COR-L47 (cell line): ENCODE measurements around the gene KCNN3.

Source experiments
- DNase-seq: peaks from one replicate; lab custom pipeline; 2025; lab: John Stamatoyannopoulos, UW

KCNN3 gene

DNA sequence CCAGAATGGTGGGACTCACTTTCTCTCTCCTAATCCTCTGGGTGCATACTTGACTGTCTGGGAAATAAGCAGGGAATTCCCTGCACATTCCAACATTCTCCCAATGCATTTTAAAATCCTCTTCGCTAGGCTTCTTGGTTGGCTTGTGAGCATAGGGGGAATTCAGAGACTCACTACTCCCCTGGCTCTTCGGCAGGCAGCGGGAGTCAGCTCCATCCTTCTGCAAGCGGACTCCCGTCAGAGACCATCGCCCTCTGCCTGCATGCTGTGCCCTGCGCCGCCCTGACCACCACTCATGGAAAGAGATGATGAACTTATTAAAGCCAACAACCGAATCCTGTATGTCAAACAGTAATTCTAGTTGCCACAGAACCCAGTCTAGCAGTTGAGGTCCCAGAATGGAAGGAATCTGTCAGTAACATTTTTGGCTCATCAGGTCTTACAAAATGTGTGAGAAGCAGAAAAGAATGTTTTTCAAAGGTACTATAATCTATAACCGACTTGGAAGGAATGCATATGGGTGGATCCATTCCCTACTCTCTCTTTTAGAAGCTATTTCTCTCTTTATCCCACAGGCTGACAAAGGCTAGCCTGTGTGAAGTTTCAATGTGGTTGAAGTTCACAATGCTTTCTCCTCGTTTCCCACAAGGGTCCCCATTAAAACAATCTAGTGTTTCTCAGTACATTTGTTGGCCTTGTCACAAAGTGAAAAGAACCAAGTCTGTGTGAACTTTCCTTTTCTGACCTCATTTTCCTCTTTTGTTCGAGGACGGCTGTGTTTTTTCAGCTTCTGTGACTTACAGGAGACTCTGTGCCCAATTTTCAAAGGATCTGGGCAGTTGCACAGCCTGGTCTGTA is 143.0 kb downstream of the KCNN3 start:
- DNase-seq: no peak

DNA sequence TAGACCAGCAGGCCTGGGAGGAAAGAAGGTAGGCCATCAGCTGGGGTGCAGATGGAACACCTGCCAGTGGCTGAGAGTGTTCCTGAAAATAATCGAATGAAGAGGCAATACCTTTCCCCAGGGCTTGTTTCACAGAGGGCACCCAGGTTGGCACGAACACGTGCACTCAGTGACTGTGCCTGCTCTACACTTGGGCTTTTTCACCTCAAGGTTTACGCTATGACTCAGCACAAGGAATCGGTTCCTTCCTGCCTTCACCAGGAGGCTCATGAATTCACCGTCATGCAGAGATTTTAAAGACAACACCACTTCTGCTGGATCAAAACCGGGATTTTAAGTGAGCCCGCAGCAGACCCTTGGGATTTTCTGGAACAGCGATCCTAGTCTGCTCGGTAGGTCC is 143.6 kb downstream of the KCNN3 start:
- no peak for DNase-seq

DNA sequence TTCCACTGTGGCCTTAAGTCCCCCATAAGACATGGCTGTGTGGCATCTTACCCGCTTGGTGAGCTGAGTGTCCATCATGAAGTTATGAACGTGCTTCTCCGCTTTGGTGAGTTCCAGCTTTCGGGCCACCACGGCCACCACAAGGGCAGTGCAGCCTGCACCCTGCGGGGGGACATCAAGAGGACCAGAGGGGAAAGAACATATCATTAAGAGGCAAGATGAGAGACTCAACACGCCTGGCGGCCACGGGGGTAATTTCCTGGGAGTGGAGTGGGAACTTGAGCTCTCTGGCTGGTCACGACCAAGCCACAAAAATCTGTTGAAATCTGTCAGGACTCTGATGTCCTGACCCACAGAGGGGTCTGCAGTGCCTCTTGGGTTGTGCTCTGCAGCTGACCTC is 144.2 kb downstream of the KCNN3 start:
- no peak for DNase-seq

DNA sequence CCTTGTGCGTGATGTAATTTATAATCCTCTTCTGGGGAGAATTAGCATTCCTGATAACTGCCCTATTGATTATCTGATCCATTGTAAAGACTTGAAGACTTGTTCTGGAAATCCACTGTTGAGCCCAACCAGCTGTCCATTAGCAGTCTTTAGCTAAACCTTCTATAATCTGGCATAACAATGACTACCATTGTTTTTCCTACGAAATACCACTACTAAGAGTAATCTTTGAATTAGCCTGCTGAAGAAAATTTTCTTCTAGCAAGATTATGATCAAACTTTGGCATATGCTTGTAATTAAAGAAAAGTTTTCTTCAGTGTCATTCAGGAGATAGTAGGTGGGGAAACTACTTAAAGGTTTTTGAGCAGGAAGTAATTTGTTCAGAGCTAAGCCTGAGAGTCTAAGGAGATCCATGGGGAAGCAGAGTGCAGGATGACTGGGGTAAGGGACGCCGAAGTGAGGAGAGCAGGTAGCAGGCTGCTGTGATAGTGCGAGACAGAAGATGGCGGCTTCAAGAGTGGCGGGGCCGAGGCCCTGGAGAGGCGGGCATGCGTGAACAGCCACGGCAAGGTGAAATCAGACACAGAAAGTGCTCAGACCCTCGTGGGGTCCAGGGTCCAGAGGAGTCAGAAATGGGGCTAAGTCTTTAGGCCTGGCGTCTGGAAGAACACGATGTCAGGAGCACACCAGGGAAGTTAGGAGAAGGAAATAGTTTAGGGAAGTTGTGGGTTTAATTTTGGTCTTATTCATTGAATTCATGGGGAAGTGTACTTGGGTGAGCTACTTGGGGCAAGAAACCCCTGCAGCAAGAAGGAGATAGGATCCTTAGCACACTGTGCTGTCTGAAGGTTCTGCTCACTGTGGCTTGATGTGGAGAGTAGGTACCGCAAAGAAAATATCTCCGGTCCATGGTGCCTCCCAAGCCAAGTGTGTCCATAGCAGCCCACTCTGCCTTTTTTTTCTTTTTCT is 149.5 kb downstream of the KCNN3 start:
- no peak for DNase-seq

DNA sequence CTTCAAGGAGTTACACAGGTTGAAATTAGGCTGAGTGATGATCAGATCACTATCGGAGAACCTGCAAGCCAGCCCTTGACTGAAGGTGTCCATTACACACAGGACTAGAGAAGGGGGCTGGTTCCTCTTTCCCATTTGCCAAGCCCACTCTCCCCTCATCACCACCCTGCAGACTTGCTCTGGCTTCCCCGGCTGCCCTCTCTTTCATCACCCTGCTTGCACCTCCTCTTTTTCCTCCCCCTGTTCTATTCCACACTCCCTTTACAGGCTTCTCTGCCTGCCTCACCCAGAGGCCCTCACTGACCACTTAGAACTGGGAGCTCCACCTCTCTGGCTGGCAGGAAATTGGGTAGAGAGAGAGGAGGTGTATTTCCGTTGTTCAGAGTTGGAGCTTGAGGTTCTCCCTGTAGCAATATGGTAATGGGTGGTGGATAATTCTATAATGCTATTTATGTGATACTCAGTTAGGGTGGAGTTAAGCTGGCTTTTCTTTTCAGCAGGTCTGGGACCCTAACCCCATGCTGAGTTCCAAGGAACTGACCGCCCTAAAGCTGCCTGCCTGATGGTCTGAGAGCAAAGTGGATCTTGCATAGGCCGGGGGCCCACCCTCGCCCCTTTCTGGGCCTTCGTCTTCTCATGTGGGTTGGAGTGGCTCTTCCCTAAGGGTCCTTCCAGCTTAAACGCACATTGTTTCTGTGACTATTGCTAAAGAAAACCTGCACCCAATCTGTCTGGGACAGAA is 150.3 kb downstream of the KCNN3 start:
- no peak for DNase-seq

DNA sequence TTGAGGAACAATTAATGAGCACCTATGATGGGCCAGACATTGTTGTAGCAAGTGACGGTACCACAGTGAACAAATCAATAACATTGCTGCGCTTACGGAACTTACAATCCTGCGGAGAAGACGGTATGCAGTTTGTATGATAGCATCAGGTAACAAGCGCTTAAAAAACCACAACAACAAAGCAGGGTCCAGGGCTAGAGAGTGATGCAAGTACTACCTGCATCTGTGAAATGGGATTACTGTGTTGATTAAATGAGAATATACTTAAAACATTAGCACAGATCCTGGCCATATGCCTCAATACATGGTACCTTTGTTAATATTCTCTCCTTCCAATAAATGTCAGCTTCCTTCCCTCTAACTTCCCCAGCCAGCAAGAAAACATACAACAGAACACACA is 151.5 kb downstream of the KCNN3 start:
- DNase-seq: no peak

DNA sequence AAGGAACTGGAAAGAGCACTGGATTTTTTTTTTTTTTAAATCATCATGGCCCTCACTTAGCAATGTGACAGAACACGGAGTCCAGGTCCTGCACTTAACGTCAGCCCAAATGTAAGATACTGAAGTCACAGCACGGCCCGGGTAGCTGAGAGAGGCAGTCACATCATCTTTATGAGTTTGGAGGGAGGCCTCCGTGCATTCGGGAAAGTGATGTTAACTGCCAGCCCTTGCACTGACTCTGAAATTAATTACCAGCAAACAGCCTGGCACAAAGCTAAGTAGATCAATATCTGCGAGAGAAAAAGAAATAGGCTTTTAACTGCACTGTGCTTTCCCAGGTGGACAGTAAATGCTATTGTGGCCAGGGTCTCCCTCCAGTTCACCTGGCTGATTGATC is 152.6 kb downstream of the KCNN3 start:
- no peak for DNase-seq

DNA sequence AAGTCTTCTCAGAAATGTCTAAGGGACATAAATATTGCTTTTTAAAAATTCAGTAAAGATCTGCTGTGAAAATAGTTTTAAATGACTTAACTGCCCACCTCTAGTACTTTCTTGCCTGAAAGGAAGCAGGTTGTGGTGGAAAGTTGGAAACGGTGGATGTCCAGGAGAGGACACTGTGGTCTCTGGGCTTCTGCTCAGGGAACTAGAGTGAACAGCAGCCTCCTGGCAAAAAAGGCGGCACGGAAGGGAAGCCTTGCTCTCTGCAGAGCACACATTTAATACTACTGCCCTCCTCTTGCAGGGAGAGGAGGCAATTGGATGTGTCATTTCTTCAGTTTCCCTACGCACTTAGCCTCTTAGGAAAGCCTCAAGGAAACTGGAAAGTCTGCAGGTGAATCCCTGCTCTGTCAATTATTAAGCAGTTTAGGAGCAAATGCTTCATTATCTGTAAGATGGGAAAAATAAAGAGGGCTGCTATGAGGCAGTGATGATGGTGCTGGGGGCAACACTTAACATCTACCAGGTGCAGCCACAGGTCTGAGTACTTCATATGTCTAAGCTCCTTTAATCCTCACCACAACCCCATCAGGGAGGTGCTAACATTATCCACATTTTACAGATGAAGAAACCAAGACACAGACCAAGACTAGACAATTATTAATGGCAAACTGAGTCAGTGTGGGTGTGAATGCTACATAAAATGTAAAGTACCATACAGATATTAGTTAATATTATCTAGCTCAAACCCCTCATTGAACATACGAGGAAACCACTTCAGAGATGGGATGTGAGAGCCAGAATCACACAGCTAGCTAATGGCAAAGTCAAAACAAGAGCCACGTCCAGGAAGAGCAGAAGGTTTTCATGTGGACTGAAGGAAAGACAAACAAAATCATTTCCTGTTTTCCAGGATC is 153.2 kb downstream of the KCNN3 start:
- DNase-seq: no peak

DNA sequence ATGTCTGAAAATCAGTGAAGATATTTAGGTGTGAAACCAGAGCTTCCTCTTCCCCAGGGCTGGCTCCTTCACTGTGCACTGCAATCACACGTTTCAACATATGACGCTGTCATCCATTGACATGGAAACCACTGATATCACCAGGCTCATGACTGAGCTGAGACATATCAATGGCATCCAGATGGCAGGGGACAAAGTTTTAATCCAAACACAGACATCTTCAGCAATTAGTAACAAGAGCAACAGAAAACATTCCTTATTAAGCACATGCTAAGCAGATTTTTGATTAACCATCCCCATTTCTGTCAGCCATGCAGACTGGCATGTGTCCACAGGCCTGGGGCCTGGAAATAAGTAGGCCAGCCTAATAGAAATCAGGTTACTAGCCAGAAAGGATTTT is 154.1 kb downstream of the KCNN3 start:
- DNase-seq: no peak

DNA sequence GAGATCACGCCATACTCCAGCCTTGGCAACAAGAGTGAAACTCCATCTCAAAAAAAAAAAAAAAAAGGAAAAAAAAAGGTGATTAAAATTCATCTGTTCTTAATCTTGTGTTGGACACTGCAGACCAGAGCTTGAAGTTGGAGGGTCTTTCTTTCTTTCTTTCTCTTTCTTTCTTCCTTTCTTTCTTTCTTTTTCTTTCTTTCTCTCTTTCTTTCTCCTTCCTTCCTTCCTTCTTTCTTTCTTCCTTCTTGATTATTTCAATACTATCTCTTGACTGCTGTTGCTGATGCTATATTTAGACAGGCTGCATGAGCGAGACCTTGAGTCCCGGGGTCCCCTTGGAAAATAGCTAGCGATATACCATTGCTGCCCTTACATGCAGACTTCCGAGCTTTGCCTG is 154.7 kb downstream of the KCNN3 start:
- no peak for DNase-seq

DNA sequence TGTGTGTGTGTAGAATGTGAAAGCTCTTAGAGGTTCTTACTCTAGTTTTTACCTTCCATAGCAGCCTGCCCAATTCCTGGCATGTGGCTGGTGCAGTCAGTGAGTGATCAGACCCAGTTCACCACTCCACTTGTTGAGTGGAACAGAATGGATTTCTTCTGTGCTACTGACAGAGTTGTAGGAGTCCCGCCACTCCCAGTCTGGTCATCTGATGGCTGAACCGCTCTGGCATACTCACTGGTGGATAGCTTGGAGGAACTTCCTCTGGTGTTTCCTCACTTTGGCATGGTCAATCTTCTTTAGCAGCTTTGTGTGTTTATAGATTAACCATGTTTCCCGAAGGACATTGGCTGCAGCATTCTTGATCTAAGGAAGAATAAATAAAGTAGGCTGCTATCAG is 155.4 kb downstream of the KCNN3 start:
- no peak for DNase-seq

DNA sequence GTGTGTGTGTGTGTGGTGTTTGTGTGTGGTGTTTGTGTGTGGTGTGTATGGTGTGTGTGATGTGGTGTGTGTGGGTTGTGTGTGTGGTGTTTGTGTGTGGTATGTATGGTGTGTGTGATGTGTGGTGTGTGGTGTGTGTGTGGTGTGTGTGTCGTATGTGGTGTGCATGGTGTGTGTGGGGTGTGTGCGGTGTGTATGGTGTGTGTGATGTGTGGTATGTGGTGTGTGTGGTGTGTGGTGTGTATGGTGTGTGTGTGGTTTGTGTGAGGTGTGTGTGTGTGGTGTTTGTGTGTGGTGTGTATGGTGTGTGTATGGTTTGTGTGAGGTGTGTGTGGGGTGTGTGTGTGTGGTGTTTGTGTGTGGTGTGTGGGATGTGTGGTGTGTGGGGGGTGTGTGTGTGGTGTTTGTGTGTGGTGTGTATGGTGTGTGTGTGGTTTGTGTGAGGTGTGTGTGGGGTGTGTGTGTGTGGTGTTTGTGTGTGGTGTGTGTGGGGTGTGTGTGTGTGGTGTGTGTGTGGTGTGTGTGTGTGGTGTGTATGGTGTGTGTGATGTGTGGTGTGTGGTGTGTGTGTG is 155.9 kb downstream of the KCNN3 start:
- no peak for DNase-seq

DNA sequence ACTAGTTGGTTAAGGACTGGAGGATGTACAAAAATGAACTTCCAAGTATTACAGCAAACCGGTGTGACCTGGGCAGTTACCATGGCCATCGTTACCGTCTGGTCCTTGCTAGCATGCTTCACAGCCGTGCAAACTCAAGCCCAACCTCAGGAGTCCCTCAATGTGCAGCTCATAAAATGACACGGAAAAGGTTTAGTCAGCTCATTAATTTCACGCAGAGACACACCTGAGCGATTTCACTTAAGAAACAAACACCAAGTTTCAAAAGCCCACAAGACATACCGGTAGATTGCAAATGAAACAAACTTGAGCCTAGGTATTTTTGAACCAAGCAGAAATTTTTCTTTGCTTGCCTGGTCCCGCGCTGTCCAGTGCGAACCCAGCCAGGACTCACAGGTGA is 157.1 kb downstream of the KCNN3 start:
- no peak for DNase-seq

DNA sequence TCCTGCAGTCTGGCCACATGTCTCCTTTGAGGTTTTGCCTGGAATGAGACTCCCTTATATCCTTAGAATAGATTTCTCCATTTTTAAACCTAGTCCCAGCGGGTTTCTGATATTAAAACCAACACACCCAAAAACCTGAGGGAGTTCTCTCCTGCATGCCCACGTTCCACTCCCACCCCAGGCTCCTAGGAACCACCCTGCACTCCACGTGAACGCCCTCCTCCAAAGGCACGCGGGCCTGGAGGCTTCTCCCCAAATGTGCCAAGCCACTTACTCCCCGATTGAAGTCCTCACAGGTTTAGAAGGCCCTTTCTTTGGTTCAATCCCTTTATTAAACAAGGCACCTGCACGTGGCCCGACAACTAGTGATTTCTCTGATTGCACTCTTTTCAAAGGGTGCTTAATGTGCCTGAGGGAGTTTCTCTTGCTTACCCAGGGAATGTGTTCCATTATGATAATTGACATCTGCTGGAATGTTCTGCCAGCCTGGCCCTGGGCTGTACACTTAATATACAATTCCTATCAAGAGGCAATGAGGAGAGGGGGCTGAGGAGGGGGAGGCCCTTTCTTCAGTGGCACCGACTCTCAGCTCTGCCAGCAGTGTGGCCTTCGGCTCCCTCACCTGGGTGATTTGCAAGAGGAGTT is 157.8 kb downstream of the KCNN3 start:
- no peak for DNase-seq

DNA sequence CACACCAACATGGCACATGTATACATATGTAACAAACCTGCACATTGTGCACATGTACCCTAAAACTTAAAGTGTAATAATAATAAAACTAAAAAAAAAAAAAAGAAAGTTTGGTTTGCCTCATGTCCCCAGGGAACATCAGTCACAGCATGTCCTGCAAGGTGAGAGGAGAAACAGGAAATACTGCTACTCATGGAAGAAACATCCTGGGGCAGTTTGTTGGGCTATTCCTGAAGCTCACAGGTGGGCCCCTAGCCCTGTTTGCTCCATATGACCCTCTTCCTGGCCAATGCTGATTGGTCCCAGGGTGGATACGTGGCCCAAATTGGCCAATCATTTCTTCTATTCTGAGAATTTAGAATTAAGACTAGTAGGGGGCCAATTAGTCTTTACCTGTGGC is 158.7 kb downstream of the KCNN3 start:
- no peak for DNase-seq

DNA sequence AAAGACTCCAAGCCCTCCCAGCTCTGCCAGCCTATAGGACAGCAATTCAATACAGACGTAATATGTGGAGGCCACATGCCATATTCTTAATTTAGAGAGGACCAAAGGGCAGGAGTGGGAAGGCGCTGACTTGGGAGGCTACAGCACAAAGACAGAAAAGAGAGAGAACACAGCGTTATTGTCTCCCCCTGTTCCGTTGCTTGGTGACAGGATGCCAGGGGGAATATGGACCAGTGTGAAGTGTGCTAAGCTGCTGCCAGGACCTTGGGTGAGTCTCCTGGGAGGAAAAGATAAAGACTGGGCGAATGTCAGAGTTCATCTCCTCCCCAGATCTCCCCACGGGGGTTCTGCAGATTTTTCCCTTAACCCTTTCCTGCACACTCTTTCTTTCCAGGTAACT is 160.0 kb downstream of the KCNN3 start:
- DNase-seq: no peak

DNA sequence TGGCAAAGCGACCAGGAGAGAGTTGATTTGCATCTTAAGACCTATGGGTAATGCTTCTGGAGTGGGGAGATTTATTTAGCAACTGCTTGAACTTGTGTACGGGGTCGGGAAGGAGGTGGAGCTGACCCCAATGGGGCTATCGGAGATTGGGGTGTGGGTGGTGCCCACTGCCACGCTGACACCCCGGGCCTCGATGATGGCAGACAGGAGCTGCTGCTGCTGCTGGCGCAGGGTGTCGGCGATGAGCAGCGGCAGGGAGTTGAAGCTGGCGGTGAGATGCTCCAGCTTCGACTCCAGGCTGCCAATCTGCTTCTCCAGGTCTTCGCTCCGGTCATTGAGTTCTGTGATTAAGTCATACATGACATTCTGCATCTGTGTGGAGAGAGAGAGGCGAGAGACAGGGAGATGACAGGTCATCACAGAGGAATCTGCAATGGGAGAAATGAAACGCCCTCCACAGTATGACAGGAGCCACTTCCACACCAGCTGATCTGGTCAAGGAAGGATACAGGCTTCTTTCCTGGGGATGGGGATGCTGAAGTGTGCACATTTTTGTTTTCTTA is 162.1 kb downstream of the KCNN3 start:
- no peak for DNase-seq

DNA sequence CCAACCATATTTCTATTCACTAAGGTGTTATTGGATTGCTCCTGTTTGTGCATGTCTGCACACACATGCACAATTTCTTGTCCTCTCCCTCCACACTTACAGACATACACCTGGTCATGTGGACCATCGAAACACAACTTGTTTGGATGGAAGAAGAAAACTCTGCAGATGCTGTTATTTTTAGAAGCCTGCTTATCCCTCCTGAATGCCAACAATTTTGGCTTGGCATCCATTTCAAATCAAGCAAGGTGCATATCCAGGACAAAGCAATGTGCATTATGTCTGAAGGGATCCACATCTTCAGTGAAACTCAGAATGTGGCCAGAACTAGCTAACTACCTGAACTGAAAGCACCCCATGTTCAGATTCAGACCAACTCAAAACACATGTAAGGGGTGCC is 163.2 kb downstream of the KCNN3 start:
- DNase-seq: no peak

DNA sequence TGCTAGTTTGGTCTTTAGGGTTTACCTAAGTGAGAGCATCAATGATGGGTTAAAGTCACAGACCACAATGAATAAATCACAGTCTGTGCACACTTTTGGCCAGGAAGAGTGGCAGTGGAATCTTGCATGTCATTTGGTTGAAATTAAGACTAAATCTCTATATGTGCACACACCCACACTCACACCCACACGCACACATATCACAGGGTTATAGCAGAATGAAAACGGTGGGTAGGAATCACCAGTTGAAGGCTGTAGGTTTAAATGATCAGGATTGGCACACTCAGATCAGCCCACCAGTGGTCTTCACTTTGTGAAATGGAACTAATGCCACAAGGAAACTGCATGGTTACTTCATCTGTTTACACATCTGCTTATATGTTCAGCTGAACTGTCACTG is 164.5 kb downstream of the KCNN3 start:
- no peak for DNase-seq

DNA sequence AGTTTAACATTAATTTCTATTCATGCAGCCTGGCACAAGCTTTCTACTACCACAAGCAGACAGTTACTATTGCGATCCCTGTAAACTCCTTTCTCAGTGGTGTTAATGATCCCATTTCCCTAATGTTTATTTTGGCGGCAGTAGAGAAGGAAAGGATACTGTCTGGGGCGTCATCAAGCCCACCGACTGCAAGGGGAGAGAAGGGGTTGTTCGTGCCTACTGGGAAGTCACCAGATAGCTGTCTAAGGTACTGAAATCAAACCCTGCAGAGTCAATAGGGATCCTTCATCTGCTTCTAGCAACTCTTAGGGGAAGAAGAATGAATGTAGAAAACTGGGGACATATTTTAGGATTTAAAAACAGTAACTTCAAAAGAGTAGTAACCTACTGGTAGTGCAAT is 166.9 kb downstream of the KCNN3 start:
- no peak for DNase-seq
